Stimulated activated CD8-positive, alpha-beta memory T cell treated with anti-CD3 and anti-CD28 coated beads, Interleukin-12 subunit alpha, Interleukin-12 subunit beta, amount 100 ng/mL, for 4 hours (primary cell): ENCODE data around the gene NDST1.
"Not testable (repeated sequence)": the region's sequence is repeated elsewhere in the genome, so short reads cannot be mapped to it uniquely, and the experiment has no call there.

ENCODE experiments used
- DNase-seq: peaks from one replicate; pipeline ENCODE4 v3.0.0-alpha.2; 2020; ENCODE audit warnings: low read depth

Gene NDST1

DNA sequence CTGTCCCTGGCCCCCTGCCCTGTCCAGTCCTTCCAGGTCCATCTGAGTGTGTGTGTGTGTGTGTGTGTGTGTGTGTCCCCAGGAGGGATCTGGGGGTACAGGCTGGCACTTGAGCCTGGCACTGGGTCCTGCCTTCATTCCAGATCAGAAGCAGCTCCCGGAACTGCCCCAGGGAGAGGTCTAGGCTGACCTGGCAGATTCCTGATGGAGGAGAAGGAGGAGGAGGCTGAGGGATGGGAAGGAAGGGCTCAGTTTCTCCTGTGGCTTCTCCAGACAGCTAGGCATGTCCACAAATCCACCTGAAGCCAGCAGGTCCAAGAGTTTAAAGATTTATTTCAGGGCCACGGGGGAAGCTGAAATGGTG lies 328 bp downstream of the NDST1 start:
- DNase-seq: no peak

DNA sequence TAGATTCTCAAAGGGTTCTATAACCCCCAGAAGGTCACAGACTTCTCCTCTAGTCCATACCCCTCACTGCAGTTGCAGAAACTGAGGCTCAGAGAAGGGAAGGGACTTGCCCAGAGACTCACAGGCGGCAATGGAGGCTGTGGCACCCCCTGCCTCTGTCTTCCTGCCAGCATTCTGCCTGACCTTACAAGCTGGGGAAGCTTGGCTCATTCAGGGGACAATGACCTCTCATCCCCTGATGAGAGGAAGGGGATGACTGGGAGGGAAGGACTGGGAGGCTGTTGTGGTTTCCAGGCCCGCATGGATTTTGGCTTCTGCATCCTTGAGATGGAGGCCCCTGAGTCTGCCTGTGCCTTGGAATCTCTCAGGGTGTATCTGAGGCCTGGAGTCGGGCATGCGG lies 897 bp downstream of the NDST1 start:
- no peak for DNase-seq

DNA sequence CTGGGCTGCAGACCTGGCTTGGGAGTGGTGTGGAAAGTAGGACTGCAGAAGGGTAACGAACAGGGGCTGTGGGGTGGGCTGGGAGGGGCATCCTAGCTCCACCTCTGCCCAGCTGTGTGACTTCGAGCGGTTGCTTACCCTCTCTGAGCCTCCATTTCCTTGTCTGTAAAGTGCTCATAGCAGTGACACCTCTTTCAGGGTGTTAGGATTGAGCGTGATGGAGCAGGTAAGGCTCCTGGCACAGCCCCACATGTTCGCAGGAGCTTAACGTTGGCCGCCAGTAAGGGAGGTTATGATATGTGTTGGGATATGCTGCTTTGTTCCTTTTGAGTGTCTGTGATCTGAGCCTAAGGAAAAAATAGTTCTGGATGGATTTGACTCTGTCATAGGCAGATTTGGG lies 2.1 kb downstream of the NDST1 start:
- no peak for DNase-seq

DNA sequence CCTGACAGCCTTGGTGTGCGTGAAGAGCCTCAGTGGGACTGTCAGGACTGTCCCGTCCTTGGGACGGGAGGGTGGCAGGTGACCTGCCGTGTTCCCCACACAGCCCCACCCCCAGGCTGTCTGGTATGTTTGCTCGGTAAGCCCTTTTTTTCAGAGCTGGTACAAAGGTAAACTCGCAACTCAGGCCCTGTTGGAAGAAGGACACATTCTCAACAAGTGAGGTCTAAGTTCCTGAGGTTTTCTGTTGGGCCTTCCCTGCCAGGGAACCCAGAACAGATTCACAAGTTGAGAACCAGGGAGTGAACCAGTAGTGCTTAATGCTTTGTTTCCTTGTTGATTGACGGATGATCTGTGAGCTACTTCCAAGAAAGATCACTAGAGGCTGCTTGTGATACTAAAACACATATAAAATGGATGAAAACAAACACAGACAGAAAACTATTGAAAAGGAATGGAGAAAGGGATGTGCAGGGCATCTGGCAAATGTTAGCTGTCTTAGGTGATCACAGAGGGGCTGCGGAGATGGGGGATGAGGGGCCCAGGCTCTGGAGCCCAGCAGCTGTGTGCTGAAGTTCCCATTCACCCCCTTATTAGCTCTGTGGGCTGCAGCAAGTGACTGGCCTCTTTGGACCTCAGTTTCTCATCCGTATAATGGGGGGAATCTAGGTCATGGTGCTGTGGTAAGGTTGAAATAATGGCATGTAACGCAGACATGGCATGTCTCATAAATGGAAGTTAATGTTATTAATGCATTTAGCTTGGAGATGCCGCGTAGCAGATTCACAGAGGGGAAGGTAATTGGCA lies 2.7 kb downstream of the NDST1 start:
- no peak for DNase-seq

DNA sequence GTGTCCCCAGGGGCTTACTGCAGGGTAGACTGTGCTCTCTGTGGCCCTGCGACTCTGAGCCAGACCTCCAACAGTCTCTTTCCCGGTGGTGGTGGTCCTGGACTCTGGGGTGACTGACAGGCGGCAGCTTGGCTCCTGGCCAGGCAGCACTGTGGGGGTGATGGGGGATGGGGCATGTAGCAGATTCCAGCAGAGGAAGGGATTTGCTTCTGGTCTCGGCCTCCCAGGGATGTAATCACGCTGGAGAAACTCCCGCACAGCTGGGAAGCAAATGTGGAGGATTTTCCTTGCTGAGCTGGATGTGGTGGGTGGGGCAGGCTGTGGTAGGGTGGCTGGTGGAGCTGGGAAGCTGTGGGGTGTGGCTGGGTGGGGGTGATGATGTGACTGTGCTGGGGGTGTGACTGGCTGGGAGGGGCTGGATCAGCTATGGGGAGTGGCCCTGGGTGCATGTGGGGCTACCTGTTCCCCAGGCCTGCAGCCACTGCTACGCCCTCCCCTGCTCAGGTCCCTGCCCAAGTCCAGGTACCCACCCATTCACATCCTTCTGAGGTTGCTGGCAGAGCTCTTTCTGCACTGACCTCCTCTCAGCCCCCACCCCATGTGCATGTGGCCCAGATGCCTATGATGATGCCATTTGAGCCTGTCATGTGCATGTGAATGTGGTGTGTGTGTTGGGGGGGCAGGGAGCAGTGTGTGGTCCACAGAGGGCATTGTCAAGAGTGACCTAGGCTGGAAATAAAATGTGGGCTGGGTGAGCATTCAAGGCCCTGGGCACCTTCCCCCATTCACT lies 3.8 kb downstream of the NDST1 start:
- no peak for DNase-seq

DNA sequence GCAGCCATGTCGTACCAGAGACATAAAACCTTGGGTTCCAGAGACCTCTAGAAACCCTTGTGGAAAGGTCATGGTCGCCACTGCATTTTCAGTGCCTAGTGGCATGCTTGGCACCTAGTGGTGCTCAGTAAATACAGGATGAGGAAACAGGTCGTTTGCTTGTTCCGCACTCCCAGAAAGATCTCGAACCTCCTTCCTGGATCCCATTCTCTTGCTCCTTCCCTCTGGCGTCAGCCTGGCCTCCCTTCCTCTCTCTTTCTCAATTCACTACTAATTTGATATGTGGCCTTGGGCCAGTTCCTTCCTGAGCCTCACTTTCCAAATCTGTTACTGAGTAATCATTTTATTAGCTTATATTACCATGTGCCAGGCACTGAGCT lies 4.4 kb downstream of the NDST1 start:
- no peak for DNase-seq

DNA sequence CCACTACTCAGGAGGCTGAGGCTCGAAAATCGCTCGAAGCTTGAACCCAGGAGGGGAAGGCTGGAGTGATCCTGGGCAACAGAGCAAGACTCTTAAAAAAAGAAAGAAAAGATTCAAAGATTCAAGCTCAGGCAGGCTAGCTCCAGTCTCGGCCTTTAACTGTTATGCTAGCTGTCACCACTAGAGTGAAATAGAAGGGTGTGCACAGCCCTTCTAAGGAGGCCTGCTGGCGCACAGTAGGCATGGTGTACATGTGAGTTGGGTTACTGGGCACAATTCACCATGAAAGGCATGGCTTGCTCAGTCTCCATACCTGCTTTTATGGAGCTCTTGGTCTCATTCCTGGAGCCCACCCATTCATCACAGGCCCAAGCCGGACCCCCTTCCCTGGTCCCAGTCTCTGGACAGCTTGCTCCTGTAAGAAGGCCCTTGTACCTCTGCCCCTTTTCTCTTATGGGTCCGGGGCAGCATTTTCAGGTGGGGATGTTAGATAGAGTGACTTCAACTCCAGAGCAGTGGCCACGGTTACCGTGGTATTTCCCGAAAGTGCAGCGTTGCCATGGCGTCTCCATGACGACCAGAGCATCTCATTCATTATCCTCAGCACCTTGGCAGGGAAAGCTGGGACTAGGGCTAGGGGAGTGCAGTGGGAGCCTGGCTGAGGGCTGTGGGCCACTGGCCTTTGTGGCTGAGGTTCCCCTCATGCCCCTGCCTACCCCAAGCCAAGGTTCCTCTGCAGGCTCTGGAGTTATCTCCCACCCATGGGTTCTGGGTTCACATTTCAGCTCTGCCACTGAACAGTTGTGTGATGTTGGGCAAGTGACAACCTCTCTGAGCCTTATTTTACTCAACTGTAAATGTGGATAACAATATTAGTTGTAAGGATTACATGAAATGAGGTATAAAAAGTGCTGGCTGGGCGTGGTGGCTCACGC lies 5.7 kb downstream of the NDST1 start:
- no peak for DNase-seq

DNA sequence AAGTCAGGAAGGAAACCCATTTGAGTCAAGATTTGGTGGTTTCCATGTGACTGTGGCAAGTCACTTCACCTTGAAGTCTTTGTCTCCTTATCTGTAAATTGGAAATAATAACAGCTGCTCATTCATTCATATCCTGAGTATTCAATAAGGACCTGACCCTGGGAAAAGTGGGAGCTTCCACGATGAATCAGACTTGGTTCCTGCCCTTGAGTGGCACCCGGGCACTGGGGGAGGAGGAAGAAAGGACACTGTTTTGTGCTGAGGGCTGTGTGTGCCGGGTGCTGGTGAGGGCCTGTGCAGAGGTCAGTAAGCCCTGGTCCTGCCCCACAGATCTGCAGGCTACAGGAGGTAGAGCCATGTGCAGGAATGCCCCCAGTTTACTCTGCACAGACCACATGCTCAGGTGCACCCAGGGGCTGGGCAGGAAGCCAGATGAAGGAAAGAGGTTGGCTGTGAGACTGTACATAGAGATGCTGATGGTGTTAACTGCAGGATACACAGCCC lies 6.8 kb downstream of the NDST1 start:
- DNase-seq: no peak

DNA sequence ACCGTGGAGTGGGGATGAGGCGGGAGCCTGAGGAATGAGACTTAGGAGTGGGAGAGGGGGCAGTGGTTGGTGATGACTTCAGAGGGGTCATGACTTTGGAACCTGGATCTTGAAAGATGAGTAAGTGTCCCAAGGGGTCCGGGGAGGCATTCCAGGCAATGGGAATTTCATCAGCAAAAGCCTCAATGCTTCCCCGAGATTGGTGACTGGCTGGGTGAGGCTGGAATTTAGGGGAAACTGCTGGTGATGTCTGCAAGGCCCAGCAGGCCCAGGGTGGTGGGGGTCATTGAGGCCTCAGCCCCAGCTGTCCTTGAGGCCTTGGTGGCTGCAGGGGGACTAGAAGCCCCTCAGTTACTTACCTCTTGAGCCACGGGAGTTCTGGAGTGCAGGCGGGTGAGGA lies 7.5 kb downstream of the NDST1 start:
- DNase-seq: no peak

DNA sequence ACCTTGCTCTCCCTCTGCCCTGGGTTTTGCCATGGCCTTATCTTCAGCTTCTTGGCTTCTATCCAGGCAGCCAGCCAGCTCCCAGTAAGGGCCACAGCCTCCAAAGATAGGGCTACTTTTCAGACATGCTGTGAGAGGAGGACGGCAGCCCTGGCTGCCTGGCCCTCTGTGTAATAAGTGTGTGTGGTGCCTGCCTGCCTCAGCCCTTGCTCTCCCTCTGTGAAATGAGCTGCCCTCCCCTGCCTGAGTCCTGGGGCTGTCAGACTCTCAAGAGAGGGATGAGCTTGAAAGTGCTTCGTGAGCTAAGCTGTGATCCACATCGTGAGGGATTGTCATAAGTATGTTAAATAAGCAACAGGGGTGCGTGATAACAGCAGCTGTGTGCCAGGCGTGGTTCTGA lies 8.1 kb downstream of the NDST1 start:
- no peak for DNase-seq

DNA sequence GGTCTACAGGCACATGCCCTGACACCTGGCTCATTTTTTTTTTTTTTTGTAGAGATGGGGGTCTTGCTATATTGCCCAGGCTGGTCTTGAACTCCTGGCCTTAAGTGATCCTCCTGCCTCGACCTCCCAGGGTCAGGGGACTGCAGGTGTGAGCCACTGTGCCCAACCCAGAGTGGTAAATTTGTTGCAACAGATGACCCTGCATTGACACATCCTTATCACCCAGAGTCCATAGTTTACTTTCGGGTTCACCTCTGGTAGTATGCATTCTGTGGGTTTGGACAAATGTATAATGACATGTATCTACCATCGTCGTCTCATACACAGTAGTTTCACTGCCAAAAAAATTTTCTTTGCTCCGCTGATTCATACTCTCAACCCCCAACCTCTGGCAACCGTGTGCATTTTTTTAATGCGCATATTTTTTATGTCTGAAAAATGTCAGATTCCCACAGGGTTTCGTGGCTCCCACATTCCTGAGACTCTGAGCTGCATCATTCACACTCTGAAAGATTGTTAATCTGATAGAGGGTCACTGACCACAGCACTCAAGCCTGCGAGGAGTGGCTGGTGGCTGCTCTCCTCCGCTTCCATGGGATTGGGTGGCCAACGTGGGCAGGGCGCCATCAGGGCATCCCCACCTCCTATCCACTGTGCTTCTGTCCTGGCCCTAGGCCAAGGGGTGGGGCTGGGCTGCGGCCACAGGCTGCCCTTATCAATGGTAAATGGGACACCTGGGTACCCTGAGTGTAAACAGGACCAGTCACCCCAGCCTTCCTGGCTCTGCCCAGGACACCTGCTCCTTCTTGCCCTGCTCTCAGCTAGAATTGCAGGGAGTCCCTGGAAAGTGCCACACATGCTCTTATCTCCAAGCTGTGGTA lies 9.6 kb downstream of the NDST1 start:
- DNase-seq: no peak

DNA sequence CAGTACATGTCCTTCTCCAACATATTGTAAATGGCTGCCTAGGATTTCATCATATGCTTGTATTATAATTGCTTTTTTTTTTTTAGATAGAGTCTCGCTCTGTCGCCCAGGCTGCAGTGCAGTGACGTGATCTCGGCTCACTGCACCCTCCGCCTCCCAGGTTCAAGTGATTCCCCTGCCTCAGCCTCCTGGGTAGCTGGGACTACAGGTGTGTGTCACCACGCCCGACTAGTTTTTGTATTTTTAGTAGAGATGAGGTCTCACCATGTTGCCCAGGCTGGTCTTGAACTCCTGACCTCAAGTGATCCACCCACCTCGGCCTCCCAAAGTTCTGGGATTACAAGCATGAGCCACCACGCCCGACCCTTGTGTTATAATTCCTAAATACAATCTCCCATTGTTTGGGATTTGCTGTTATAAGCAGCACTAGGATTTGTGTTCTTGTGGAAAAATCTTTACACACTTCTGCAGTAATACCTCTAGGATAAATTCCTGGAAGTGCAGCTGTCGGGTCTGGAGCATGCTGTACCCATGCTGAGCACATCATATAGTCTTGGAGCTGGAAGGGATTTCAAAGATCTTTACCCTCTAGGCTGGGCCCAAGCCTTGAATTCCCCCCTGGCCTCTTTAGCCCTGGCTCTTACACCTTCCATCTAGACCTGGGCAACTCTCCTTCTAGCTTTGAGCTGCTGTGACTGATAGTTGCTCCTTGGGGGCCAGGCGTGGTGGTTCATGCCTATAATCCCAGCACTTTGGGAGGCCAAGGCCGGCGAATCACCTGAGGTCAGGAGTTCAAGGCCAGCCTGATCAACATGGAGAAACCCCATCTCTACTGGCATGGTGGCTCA lies 11.0 kb downstream of the NDST1 start:
- DNase-seq: not testable (repeated sequence)

DNA sequence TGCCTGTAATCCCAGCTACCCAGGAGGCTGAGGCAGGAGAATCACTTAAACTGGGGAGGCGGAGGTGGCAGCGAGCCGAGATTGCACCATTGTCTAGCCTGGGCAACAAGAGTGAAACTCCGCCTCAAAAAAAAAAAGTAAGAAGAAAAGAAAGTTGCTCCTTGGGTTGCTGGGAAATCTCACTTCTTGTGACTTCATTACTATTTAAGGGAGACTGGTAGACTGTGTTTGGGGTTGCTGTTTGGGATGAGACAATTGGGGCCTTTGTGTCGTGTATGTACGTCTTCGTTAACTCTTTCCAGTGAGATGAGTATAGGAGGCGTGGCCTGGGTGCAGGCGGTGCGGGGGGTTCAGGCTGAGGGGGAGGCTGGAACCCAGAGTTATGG lies 11.6 kb downstream of the NDST1 start:
- DNase-seq: no peak

DNA sequence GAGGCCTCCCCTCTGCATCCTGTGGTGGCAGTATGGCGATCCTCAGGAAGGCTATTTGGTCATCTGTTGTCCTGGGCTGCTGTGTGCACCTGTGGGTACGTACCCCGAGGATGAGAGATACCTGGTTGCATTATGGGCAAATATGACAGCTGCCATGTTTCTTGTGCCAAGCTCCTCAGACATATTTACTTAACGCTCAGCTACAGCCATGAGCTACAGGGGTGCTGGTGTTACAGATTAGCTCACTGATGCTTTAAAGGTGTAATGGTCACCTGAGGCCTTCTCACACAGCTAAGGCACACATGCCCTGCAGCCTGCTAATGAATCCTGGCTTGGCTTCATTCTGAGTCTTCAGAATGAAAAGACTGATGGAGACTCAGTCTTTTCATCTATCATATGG lies 12.0 kb downstream of the NDST1 start:
- DNase-seq: no peak

DNA sequence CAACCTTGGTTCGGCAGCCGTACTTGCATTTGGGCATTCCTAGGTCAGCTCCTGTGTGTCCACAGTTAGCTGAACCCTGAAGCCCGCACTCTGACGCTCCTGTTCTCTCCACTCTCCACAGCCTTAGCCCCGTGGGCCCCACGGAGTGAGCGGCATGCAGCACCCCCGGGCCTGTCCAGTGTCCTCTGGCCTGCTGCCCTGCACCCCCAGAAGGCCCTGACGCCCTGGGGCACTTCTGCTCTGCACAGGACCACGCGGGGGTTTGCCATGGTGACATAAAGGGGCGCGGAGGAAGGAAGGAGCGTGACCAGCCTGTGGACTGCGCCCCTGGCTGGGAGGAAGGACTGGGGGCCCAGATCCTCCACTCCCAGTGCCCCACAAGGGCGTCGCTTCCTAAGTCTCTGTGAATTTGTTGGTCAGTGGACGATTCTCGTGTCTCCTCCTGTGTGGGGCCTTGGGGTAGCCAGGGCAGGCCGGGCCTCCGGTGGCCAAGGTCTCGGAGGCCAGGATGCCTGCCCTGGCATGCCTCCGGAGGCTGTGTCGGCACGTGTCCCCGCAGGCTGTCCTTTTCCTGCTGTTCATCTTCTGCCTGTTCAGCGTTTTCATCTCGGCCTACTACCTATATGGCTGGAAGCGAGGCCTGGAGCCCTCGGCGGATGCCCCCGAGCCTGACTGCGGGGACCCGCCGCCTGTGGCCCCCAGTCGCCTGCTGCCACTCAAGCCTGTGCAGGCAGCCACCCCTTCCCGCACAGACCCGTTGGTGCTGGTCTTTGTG lies 13.0 kb downstream of the NDST1 start:
- no peak for DNase-seq

DNA sequence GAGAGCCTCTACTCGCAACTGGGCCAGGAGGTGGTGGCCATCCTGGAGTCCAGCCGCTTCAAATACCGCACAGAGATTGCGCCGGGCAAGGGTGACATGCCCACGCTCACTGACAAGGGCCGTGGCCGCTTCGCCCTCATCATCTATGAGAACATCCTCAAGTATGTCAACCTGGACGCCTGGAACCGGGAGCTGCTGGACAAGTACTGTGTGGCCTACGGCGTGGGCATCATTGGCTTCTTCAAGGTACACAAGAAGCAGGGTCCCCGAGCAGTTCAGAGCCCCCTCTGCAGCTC lies 13.5 kb downstream of the NDST1 start:
- no peak for DNase-seq

DNA sequence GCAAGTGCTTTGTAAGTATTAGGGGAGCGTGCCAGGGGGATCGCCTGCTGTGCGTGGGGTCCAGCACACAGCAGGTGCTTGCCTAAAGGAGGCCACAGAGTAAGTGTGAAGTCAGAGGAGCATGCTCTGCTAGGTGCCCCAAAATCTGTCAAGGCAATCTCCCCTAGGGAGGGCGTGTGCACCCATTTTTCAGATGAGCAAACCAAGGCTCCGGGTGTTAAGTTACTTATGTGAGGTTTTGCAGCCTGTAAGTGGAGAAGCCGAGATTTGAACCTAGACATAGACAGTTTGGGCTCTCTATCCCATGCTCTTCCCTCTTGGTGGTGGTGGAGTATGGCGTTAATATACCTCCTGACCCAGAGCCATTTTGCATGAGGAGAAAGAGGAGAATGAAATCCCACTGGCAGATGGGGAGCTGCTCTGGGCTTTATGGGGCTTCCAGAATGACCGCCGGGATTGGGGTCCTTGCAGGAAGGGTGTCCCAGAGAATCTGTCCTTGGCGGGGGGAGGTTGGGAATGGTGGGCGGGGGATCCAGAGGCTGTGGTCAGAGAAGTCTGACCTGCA lies 14.1 kb downstream of the NDST1 start:
- no peak for DNase-seq

DNA sequence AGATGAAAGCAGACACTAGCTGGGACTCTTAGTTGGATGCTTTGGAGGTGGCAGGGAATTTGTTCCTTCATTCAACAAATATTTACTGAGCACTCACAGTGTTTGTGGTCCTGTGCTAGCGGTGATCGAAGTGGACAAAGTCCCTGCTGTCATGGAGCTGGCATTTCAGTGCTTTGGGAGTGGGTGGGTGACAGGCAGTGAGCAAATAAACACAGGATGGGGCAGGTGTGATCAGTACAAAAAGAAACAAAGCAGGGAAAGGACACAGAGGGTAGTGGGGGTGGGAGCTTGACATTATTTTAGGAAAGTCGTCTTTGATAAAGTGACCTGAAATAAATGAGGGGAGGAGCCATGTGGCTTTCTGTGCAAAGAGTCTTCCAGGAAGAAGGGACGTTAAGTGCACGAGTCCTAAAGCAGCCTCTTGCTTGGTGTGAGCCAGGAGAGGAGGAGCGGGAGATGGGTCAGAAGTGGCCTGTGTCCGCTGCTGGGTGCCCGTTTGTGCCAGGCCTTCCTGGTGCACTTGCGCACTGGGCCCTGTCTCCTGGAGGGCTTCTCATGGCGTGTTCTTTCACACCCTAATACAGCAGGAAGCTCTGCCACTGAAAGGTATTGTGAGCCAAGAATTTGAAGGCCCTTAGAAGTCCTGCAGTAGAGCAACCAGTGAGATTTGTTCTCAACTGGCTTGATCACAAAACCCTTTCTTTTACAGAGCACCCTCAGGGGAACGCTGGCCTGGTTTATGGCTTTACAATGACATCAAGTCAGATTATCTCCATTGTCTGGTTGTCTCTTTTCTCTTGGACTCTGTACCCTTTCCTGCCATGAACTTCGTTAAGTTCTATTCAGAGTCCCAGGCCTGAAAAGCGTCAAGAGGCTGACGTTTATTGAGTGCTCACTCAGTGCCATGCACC lies 14.8 kb downstream of the NDST1 start:
- no peak for DNase-seq
